Panc1 (cell line): ENCODE measurements around the gene USP3. TPM values are rescaled to one million over a fixed set of nuclear protein-coding genes. Genes with fewer than 3 reads are reported as not detected.

ENCODE experiments used
- ATAC-seq: fragments of 200-7000 bp; cut with Tn5 transposase; 2 replicates; pipeline ENCODE4 v1.9.1; 2020; ENCODE audit warnings: mild to moderate bottlenecking, moderate library complexity
- BruUV-seq: library from RNA; stranded (reverse); fragments of 400-500 nt; replicated peaks from 2 replicates; lab custom pipeline; 2021; lab: Mats Ljungman, UMichigan
- CTCF ChIA-PET: fragments of 300-600 bp; sonication (Branson Sonifier 250); formaldehyde crosslinking; loops from one replicate; lab custom pipeline; 2022; ENCODE audit warnings: antibody characterized with exemption; lab: Charles Lee
- POLR2A ChIA-PET: fragments of 300-600 bp; sonication (Branson Sonifier 250); formaldehyde crosslinking; loops from one replicate; lab custom pipeline; 2022; ENCODE audit warnings: antibody characterized with exemption; lab: Charles Lee
- DNase-seq: peaks from one replicate; pipeline ENCODE4 v3.0.0-alpha.2; 2010; ENCODE audit warnings: low read depth, low spot score
- H3K27ac ChIP-seq: 2 replicates; pipeline ENCODE4 v1.5.1; 2011; ENCODE audit warnings: mild to moderate bottlenecking, low read length, inconsistent platforms
- H3K27me3 ChIP-seq: fragments of 200-500 bp; sonication (Bioruptor generic); 2 replicates; pipeline ENCODE4 v1.6.0; 2014; ENCODE audit warnings: low read length, inconsistent platforms; ENCODE audit not compliant: control insufficient read depth, insufficient read depth
- H3K36me3 ChIP-seq: fragments of 200-500 bp; sonication (Bioruptor generic); 2 replicates; pipeline ENCODE4 v1.5.1; 2014; ENCODE audit warnings: inconsistent platforms, mild to moderate bottlenecking, low read length, moderate library complexity; ENCODE audit not compliant: control insufficient read depth, insufficient read depth
- H3K4me1 ChIP-seq: 2 replicates; pipeline ENCODE4 v1.5.1; 2011; ENCODE audit warnings: inconsistent platforms, mild to moderate bottlenecking, low read length, moderate library complexity; ENCODE audit not compliant: control insufficient read depth, insufficient read depth
- H3K4me3 ChIP-seq, 2 experiments: 2 replicates each; pipeline ENCODE4 v1.5.1; 2011 to 2012; ENCODE audit warnings: low read depth in 2 of 2, low read length in 2 of 2, mild to moderate bottlenecking in 2 of 2, inconsistent platforms in 1 of 2, moderate library complexity in 1 of 2
- H3K9me3 ChIP-seq: fragments of 200-500 bp; sonication (Bioruptor generic); 2 replicates; pipeline ENCODE4 v1.5.1; 2014; ENCODE audit warnings: low read depth, mild to moderate bottlenecking, inconsistent platforms, low read length, moderate library complexity; ENCODE audit not compliant: control insufficient read depth, insufficient read depth
- POLR2AphosphoS5 ChIP-seq: IDR thresholded peaks from 2 replicates; pipeline ENCODE4 v1.6.1; 2012; ENCODE audit warnings: mild to moderate bottlenecking, low read depth, low read length, moderate library complexity
- SIN3A ChIP-seq: IDR thresholded peaks from 2 replicates; pipeline ENCODE4 v1.6.1; 2012; ENCODE audit warnings: low read depth, mild to moderate bottlenecking, low read length, moderate library complexity, borderline replicate concordance; ENCODE audit not compliant: insufficient read depth
- TCF7L2 ChIP-seq: IDR thresholded peaks from 2 replicates; pipeline ENCODE4 v1.6.1; 2011; ENCODE audit warnings: mild to moderate bottlenecking, low read depth, low read length, inconsistent platforms
- in situ Hi-C: cut with HindIII; loops from 2 replicates; pipeline ENCODE4 v1.10.0; 2016; ENCODE audit warnings: low sequenced_read_pairs, low pct_unique_long_range_greater_than_20kb
- intact Hi-C: fragments of 100-400 bp; cut with micrococcal nuclease; formaldehyde crosslinking; loops from one replicate; pipeline ENCODE4 v1.10.0; 2022; ENCODE audit not compliant: unreplicated experiment
- total RNA-seq: library from RNA; stranded (reverse); gene quantifications from one replicate; pipeline ENCODE4 v1.2.1, GENCODE V29; 2021; ENCODE audit not compliant: unreplicated experiment
- TF ChIP-seq, protein P1 (sequence below), 2 experiments: IDR thresholded peaks; 2 replicates each; pipeline ENCODE4 v1.6.1; 2011 to 2012; ENCODE audit warnings: low read depth in 2 of 2, control low read depth in 1 of 2, low read length in 1 of 2, mild to moderate bottlenecking in 1 of 2, moderate library complexity in 1 of 2; ENCODE audit not compliant: insufficient read depth in 1 of 2
- TF ChIP-seq, protein P2 (sequence below): fragments of 450-650 bp; IDR thresholded peaks from 2 replicates; pipeline ENCODE4 v1.5.1; 2017; ENCODE audit warnings: mild to moderate bottlenecking

Gene USP3
- total RNA-seq, 1 experiment from 2014 or later: 51.4 TPM

DNA sequence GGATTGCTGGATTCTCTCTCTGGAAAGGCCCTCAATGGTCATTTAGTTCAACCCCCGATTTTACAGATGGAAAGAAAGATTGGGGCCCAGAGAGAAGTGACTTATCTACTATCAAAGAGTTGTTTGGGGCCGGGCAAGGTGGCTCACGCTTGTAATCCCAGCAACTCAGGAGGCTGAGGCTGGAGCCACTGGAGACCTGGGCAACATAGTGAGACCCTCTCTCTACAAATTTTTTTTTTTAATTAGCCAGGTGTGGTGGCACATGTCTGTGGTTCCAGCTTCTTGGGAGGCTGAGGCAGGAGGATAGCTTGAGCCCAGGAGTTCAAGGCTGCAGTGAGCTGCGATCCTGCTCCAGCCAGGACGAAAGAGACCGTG is 5.2 kb upstream of the USP3 start:
- H3K27ac ChIP-seq: peak overlapping the region; percentile 100
- H3K36me3 ChIP-seq: no peaks in the 10 kb centered on the region; the same call in 1 of the 2 replicates
- in situ Hi-C loops: no loop called here
- H3K27me3 ChIP-seq: no peaks in the 10 kb centered on the region
- ATAC-seq (no peak), DNase-seq (no peak)
- no peaks in the 10 kb centered on the region for H3K9me3 ChIP-seq
- intact Hi-C loops: no loop called here
- TF ChIP-seq, protein P1, sequence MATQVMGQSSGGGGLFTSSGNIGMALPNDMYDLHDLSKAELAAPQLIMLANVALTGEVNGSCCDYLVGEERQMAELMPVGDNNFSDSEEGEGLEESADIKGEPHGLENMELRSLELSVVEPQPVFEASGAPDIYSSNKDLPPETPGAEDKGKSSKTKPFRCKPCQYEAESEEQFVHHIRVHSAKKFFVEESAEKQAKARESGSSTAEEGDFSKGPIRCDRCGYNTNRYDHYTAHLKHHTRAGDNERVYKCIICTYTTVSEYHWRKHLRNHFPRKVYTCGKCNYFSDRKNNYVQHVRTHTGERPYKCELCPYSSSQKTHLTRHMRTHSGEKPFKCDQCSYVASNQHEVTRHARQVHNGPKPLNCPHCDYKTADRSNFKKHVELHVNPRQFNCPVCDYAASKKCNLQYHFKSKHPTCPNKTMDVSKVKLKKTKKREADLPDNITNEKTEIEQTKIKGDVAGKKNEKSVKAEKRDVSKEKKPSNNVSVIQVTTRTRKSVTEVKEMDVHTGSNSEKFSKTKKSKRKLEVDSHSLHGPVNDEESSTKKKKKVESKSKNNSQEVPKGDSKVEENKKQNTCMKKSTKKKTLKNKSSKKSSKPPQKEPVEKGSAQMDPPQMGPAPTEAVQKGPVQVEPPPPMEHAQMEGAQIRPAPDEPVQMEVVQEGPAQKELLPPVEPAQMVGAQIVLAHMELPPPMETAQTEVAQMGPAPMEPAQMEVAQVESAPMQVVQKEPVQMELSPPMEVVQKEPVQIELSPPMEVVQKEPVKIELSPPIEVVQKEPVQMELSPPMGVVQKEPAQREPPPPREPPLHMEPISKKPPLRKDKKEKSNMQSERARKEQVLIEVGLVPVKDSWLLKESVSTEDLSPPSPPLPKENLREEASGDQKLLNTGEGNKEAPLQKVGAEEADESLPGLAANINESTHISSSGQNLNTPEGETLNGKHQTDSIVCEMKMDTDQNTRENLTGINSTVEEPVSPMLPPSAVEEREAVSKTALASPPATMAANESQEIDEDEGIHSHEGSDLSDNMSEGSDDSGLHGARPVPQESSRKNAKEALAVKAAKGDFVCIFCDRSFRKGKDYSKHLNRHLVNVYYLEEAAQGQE (IDR thresholded peaks at IDR 0.05; ENCODE audit: insufficient read depth in 1 of 2, low read depth in 2 of 2, low read length in 1 of 2): no peak
- TF ChIP-seq POLR2AphosphoS5 (no peak), TCF7L2 (no peak), SIN3A (no peak)
- TF ChIP-seq, protein P2, sequence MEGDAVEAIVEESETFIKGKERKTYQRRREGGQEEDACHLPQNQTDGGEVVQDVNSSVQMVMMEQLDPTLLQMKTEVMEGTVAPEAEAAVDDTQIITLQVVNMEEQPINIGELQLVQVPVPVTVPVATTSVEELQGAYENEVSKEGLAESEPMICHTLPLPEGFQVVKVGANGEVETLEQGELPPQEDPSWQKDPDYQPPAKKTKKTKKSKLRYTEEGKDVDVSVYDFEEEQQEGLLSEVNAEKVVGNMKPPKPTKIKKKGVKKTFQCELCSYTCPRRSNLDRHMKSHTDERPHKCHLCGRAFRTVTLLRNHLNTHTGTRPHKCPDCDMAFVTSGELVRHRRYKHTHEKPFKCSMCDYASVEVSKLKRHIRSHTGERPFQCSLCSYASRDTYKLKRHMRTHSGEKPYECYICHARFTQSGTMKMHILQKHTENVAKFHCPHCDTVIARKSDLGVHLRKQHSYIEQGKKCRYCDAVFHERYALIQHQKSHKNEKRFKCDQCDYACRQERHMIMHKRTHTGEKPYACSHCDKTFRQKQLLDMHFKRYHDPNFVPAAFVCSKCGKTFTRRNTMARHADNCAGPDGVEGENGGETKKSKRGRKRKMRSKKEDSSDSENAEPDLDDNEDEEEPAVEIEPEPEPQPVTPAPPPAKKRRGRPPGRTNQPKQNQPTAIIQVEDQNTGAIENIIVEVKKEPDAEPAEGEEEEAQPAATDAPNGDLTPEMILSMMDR: no peak
- H3K4me1 ChIP-seq: peaks cover 83% of the 10 kb centered on the region
- CTCF ChIA-PET: no interaction called here
- no peak overlapping the region for H3K4me3 ChIP-seq
- POLR2A ChIA-PET: no interaction called here
- no TSS peak for BruUV-seq

DNA sequence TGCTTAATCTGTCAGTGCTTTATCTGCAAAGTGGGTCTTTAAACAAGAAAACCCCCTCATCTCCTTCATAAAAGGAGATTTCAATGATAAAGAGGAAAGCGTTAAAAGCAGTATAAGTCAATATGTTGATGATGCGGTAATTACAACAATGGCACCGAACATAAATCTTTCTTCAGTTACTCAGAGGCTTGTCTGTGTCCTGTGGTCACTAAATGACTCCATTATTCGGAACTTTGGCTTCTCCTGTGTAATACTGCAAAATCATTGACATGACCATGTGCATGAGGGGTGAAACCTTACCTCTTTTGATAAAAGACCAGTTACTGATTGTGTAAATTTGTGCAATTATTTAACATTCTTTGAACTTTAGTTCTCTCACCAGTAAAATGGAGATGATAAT is 4.8 kb upstream of the USP3 start:
- H3K27ac ChIP-seq: peak overlapping the region; percentile 100
- no peaks in the 10 kb centered on the region for H3K9me3 ChIP-seq
- no peak for DNase-seq
- no peak for ATAC-seq
- CTCF ChIA-PET: no interaction called here
- no peak for TF ChIP-seq SIN3A
- TF ChIP-seq POLR2AphosphoS5: no peak
- TF ChIP-seq, protein P1 (IDR thresholded peaks at IDR 0.05; ENCODE audit: insufficient read depth in 1 of 2, low read depth in 2 of 2, low read length in 1 of 2): no peak
- no peak for TF ChIP-seq TCF7L2
- TF ChIP-seq, protein P2: no peak
- BruUV-seq: no TSS peak
- POLR2A ChIA-PET: no interaction called here
- intact Hi-C loops (no loop called here), in situ Hi-C loops (no loop called here)
- H3K27me3 ChIP-seq: no peaks in the 10 kb centered on the region
- H3K4me3 ChIP-seq: no peak overlapping the region
- peaks cover 83% of the 10 kb centered on the region for H3K4me1 ChIP-seq
- no peaks in the 10 kb centered on the region; the same call in 1 of the 2 replicates for H3K36me3 ChIP-seq
